IPS-15b (cell line): ENCODE results near the gene FNIP1.
A peak's percentile ranks its signal among the peaks of the same experiment; 100 is the strongest.
"Not testable (repeated sequence)": the region's sequence is repeated elsewhere in the genome, so short reads cannot be mapped to it uniquely, and the experiment has no call there.

ENCODE experiments used
- H3K27me3 ChIP-seq: one replicate; pipeline ENCODE4 v1.6.1; 2013; ENCODE audit warnings: low read length; ENCODE audit not compliant: control insufficient read depth, insufficient read depth
- H3K36me3 ChIP-seq: one replicate; pipeline ENCODE4 v1.6.1; 2013; ENCODE audit warnings: low read length; ENCODE audit not compliant: control insufficient read depth, insufficient read depth
- H3K4me1 ChIP-seq: one replicate; pipeline ENCODE4 v1.6.1; 2013; ENCODE audit warnings: mild to moderate bottlenecking, low read length; ENCODE audit not compliant: control insufficient read depth, insufficient read depth
- H3K4me3 ChIP-seq: one replicate; pipeline ENCODE4 v1.5.1; 2013; ENCODE audit warnings: low read depth, low read length
- H3K9ac ChIP-seq: one replicate; pipeline ENCODE4 v1.6.1; 2013; ENCODE audit warnings: low read depth, mild to moderate bottlenecking, low read length
- H3K9me3 ChIP-seq: one replicate; pipeline ENCODE4 v1.6.1; 2013; ENCODE audit warnings: mild to moderate bottlenecking, low read length; ENCODE audit not compliant: control insufficient read depth, insufficient read depth

FNIP1 gene

DNA sequence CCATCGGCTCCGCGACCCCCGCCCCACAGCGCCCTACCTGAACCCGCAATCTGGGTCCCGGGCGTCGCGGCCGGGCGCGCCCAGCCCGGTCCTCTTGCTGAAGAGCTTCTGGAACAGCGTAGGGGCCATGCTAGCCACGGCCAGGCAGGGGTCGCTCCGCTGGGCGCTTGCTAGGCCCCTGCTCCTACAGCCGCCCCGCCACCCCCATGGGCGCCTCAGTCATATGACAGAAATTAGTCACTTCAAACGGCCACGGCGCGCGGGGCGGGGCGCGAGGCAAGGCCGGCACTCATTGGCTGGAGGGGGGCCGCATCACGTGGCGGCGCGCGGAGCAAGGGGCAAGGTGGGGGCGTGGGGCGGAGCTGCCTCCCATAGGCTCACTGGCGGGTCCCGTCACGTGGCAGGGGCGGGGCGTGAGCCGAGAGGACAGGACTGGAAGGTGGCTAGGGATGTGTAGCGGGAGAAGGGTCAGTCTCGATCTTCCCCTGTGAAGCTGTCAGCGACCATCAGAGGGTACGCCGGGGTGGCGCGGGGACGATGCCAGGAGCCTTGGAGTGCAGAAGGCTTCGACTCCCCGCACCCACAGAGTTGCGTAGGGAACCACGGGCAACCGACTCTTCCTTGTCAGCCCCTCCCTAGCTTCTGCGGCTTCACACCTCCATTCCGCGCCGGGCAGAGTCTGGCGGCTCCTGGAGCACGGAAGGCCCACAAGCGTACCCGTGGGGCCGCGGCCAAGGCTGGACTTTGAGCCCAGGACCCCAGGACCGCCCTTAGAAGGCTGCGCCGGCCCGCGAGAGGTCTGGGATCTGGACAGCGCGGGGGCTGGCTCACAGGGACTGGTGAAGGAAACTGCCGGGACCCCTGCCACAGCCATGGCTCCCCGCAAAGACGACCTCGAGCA, at the start of gene FNIP1:
Gene FNIP1, minus strand, starts transcription at position 225 of the 901 bp plus-strand sequence. Its CDS starts 96 bp downstream, at position 129.
- Histone ChIP-seq H3K27me3 (peaks cover 6% of the 10 kb centered on the region), H3K9ac (peak within 1 kb of the TSS; percentile 82), H3K9me3 (no peaks in the 10 kb centered on the region), H3K4me1 (peaks cover 3% of the 10 kb centered on the region), H3K36me3 (no peaks in the 10 kb centered on the region), H3K4me3 (peak within 1 kb of the TSS; percentile 90)

DNA sequence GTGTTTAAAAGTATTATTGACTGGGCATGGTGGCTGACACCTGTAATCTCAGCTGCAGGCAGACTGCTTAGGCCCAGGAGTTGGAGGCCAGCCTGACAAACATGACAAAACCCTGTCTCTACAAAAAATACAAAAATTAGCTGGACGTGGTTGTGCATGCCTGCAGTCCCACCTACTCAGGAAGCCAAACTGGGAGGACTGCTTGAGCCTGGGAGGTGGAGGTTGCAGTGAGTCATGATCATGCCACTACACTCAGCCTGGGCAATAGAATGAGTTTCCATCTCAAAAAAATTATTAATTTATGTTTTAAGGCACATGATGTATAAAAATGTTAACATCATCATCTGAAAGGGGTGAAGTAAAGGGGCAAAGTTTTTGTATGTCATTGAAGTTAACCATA, 49.7 kb upstream of the FNIP1 start:
- no peaks in the 10 kb centered on the region for H3K36me3 ChIP-seq
- no peak overlapping the region for H3K9ac ChIP-seq
- H3K4me1 ChIP-seq: no peaks in the 10 kb centered on the region
- no peak overlapping the region for H3K4me3 ChIP-seq
- H3K27me3 ChIP-seq: no peaks in the 10 kb centered on the region
- peaks cover 2% of the 10 kb centered on the region for H3K9me3 ChIP-seq

DNA sequence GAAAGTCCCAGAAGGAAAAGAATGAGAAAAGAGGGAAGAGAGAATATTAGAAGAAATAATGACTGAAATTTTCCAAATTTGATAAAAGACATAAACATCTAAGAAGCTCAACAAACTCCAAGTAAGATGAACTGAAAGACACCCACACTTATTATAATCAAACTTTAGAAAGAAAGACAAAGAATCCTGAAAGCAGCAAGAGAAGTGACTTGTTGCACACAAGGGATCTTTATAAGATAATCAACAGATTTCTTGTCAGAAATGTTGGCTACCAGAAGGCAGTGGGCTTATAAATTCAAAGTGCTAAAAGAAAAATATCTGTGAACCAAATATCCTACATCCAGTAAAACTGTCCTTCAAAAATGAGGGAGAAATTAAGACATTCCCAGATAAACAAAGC, 49.0 kb upstream of the FNIP1 start:
- peaks cover 2% of the 10 kb centered on the region for H3K9me3 ChIP-seq

DNA sequence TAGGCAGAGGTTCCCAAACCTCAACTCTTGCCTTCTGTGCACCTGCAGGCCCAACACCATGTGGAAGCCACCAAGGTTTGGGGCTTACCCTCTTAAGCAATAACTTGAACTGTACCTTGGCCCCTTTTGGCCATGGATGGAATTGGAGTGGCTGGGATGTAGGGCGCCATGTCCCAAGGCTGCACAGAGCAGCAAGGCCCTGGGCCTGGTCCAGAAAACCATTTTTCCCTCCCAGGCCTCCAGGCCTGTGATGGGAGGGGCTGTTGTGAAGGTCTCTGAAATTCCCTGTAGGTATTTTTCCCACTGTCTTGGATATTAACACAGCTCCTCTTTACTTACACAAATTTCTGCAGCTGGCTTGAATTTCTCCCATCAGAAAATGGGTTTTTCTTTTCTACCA, 46.2 kb upstream of the FNIP1 start:
- not testable (repeated sequence) for H3K9ac ChIP-seq, H3K4me1 ChIP-seq, H3K4me3 ChIP-seq, H3K36me3 ChIP-seq, H3K9me3 ChIP-seq, H3K27me3 ChIP-seq

More for the DNA sequence above, 49.0 kb upstream of the FNIP1 start:
- Histone ChIP-seq H3K36me3 (no peaks in the 10 kb centered on the region), H3K4me3 (no peak overlapping the region), H3K4me1 (no peaks in the 10 kb centered on the region), H3K9ac (no peak overlapping the region), H3K27me3 (no peaks in the 10 kb centered on the region)

DNA sequence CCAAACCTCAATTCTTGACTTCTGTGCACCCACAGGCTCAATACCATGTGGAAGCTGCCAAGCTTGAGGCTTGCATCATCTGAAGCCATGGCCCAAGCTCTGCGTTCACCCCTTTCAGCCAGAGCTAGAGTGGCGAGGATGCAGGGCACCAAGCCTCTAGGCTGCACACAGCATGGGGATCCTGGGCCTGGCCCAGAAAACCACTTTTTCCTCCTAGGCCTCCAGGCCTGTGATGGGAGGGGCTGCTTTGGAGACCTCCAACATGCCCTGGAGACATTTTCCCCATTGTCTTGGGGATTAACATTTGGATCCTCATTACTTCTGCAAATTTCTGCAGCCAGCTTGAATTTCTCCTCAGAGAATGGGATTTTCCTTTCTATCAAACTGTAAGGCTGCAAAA, 35.9 kb upstream of the FNIP1 start:
- H3K9me3 ChIP-seq, H3K4me1 ChIP-seq, H3K36me3 ChIP-seq, H3K9ac ChIP-seq, H3K27me3 ChIP-seq, H3K4me3 ChIP-seq: not testable (repeated sequence)

GRCh38 chr5:131825404-131826013, 28.7 kb upstream of the FNIP1 start:
- no peaks in the 10 kb centered on the region for H3K27me3 ChIP-seq
- H3K9ac ChIP-seq: no peak overlapping the region
- H3K4me3 ChIP-seq: no peak overlapping the region
- no peaks in the 10 kb centered on the region for H3K4me1 ChIP-seq
- H3K36me3 ChIP-seq: no peaks in the 10 kb centered on the region
- H3K9me3 ChIP-seq: no peaks in the 10 kb centered on the region

GRCh38 chr5:131824631-131825030, 27.8 kb upstream of the FNIP1 start:
- Histone ChIP-seq H3K4me1 (no peaks in the 10 kb centered on the region), H3K27me3 (no peaks in the 10 kb centered on the region), H3K36me3 (no peaks in the 10 kb centered on the region), H3K4me3 (no peak overlapping the region), H3K9ac (no peak overlapping the region), H3K9me3 (no peaks in the 10 kb centered on the region)

- Histone ChIP-seq H3K4me1 (no peaks in the 10 kb centered on the region), H3K4me3 (no peak overlapping the region), H3K9ac (no peak overlapping the region), H3K36me3 (no peaks in the 10 kb centered on the region), H3K27me3 (no peaks in the 10 kb centered on the region), H3K9me3 (no peaks in the 10 kb centered on the region)
These were observed 24.4 kb upstream of the FNIP1 start for GRCh38 chr5:131821221-131821620.

GRCh38 chr5:131818001-131818724, 21.3 kb upstream of the FNIP1 start:
- no peak overlapping the region for H3K9ac ChIP-seq
- no peaks in the 10 kb centered on the region for H3K9me3 ChIP-seq
- H3K4me3 ChIP-seq: no peak overlapping the region
- H3K4me1 ChIP-seq: no peaks in the 10 kb centered on the region
- H3K27me3 ChIP-seq: no peaks in the 10 kb centered on the region
- no peaks in the 10 kb centered on the region for H3K36me3 ChIP-seq

DNA sequence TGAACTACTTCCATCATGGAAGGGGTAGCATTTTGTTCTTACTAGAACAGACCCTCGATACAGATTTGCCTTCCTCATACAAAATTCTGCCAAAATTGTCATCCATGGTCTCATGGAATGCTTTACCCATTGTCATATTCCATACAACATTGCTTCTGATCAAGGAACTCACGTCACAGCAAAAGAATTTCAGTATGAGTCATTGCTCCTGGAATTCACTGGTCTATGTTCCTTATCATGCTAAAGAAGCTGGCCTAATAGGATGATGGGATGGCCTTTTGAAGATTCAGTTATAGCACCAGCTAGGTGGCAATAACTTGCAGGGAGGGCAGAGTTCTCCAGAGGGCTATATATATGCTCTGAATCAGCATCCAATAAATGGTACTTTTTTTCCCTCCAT, 18.2 kb upstream of the FNIP1 start:
- H3K9me3 ChIP-seq: no peaks in the 10 kb centered on the region
- no peak overlapping the region for H3K9ac ChIP-seq
- H3K4me3 ChIP-seq: no peak overlapping the region

GRCh38 chr5:131812371-131813160, 15.7 kb upstream of the FNIP1 start:
- Histone ChIP-seq H3K9ac (no peak overlapping the region), H3K27me3 (no peaks in the 10 kb centered on the region), H3K9me3 (no peaks in the 10 kb centered on the region), H3K36me3 (no peaks in the 10 kb centered on the region), H3K4me1 (no peaks in the 10 kb centered on the region), H3K4me3 (no peak overlapping the region)

More for the DNA sequence above, 18.2 kb upstream of the FNIP1 start:
- H3K27me3 ChIP-seq: no peaks in the 10 kb centered on the region
- no peaks in the 10 kb centered on the region for H3K36me3 ChIP-seq
- no peaks in the 10 kb centered on the region for H3K4me1 ChIP-seq
